Measurements from ENCODE around the gene AMFR. TPM values are rescaled to one million over a fixed set of nuclear protein-coding genes. Genes with fewer than 3 reads are reported as not detected.
A peak's percentile ranks its signal among the peaks of the same experiment; 100 is the strongest.

Gene AMFR
- total and polyA plus RNA-seq, 2 of the 13 experiments (the other 11 are each of a cell fraction or from before 2014, with no cell fraction given): 52.9 to 108 TPM

GRCh38 chr16:56332464-56333079 lies 92.8 kb downstream of the AMFR start:
- Histone ChIP-seq H3K27me3 (ENCODE audit: control insufficient read depth in 1 of 2, insufficient read depth in 2 of 2, low read length in 2 of 2) (peaks cover 5 to 69% of the 10 kb centered on the region in 2 experiments; a peak in 4 of 5 replicates), H3K4me1 (ENCODE audit: insufficient read depth, low read length) (no peaks in the 10 kb centered on the region), H4K20me1 (ENCODE audit: insufficient read depth, low read length) (no peaks in the 10 kb centered on the region), H2AFZ (ENCODE audit: low read length) (no peak overlapping the region), H3K36me3 (replicated peaks in 1 of 2; ENCODE audit: control insufficient read depth in 1 of 2, insufficient read depth in 2 of 2, low read length in 2 of 2) (no peaks in the 10 kb centered on the region), H3K4me2 (ENCODE audit: low read depth, low read length) (no peak overlapping the region), H3K9ac (ENCODE audit: insufficient read depth, low read depth, low read length) (no peak overlapping the region), H3K79me2 (ENCODE audit: insufficient read depth, low read length) (no peaks in the 10 kb centered on the region), H3K4me3 (replicated peaks in 1 of 3; ENCODE audit: insufficient read depth in 1 of 3, low read depth in 2 of 3, low read length in 3 of 3) (no peak overlapping the region), H3K27ac (ENCODE audit: extremely low read length, insufficient read depth, low read length) (no peak overlapping the region), H3K9me3 (ENCODE audit: low read length) (no peaks in the 10 kb centered on the region)
- intact Hi-C loops (cut with micrococcal nuclease; ENCODE audit: unreplicated experiment) (loop anchor here (1.0 to 2.0 kb wide), 3 partner anchors 24 to 370 kb away; no protein-coding TSS in a partner anchor), in situ Hi-C loops (cut with HindIII; ENCODE audit: extremely low pct_ligation_motif_present, low pct_unique_long_range_greater_than_20kb) (no loop called here)
- FAIRE-seq (peak; percentile 32), ATAC-seq (peak; percentile 93), DNase-seq (ENCODE audit: low spot score) (peak; percentile 78)
- BruUV-seq (replicated peaks): no TSS peak
- POLR2A ChIA-PET: interaction anchor here (0.9 kb wide), 1 partner anchor 24 kb away, joined by 4 read pairs; no protein-coding TSS in a partner anchor
- WGBS (ENCODE audit: low lambda C conversion rate): 2% methylated on average over 16 of the region's 16 CpGs
- CTCF ChIA-PET (ENCODE audit: low intra/inter-chr PET ratio, low total read pairs): interaction anchor here (4.2 kb wide), 1 partner anchor 24 kb away, joined by 58 read pairs; no protein-coding TSS in a partner anchor
- TF ChIP-seq PHF20 (CRISPR knock-in tag; IDR thresholded peaks at IDR 0.05) (no peak), MEIS1 (CRISPR knock-in tag; IDR thresholded peaks at IDR 0.05; ENCODE audit: borderline replicate concordance) (no peak), YEATS2 (CRISPR knock-in tag; IDR thresholded peaks at IDR 0.05; ENCODE audit: borderline replicate concordance) (no peak), MTF2 (CRISPR knock-in tag; IDR thresholded peaks at IDR 0.05; ENCODE audit: borderline replicate concordance) (peak; percentile 61; the same call in 1 of the 2 replicates), ZNF34 (CRISPR knock-in tag; IDR thresholded peaks at IDR 0.05; ENCODE audit: borderline replicate concordance) (no peak), ZNF607 (CRISPR knock-in tag; IDR thresholded peaks at IDR 0.05; ENCODE audit: borderline replicate concordance) (no peak), ZNF280D (CRISPR knock-in tag; IDR thresholded peaks at IDR 0.05) (no peak), HOXA3 (CRISPR knock-in tag; IDR thresholded peaks at IDR 0.05) (no peak), PRPF4 (IDR thresholded peaks at IDR 0.05; ENCODE audit: low read depth, low read length, poor library complexity, severe bottlenecking) (no peak), ZSCAN21 (CRISPR knock-in tag; IDR thresholded peaks at IDR 0.05; ENCODE audit: borderline replicate concordance) (no peak; the same call in 1 of the 2 replicates), ZNF383 (CRISPR knock-in tag; IDR thresholded peaks at IDR 0.05; ENCODE audit: borderline replicate concordance) (no peak), ZNF12 (CRISPR knock-in tag; IDR thresholded peaks at IDR 0.05) (no peak), MLXIP (CRISPR knock-in tag; IDR thresholded peaks at IDR 0.05; ENCODE audit: borderline replicate concordance) (no peak), MTA1 (CRISPR knock-in tag; IDR thresholded peaks at IDR 0.05; ENCODE audit: borderline replicate concordance) (no peak), CAMTA2 (CRISPR knock-in tag; IDR thresholded peaks at IDR 0.05; ENCODE audit: borderline replicate concordance) (no peak)
